PFSK-1 (cell line): ENCODE results near the gene MGARP.

Experiments used
- POLR2AphosphoS5 ChIP-seq: IDR thresholded peaks from 2 replicates; pipeline ENCODE4 v1.6.1; 2012; ENCODE audit warnings: low read depth, mild to moderate bottlenecking, control low read depth, low read length, moderate library complexity
- REST ChIP-seq, 2 experiments: IDR thresholded peaks; 2 replicates each; pipeline versions ENCODE4 v1.6.1 to v1.8.0; 2011 to 2012; ENCODE audit warnings: low read depth in 2 of 2, low read length in 2 of 2, control low read depth in 1 of 2, inconsistent platforms in 1 of 2, mild to moderate bottlenecking in 1 of 2, moderate library complexity in 1 of 2; ENCODE audit not compliant: insufficient read depth in 1 of 2
- SIN3A ChIP-seq: IDR thresholded peaks from 2 replicates; pipeline ENCODE4 v1.6.1; 2012; ENCODE audit warnings: mild to moderate bottlenecking, low read length, moderate library complexity, borderline replicate concordance; ENCODE audit not compliant: insufficient read depth
- TAF1 ChIP-seq: IDR thresholded peaks from 2 replicates; pipeline ENCODE4 v1.6.1; 2012; ENCODE audit warnings: low read length, control low read depth, borderline replicate concordance; ENCODE audit not compliant: insufficient read depth

- TF ChIP-seq POLR2AphosphoS5 = no peak
- TF ChIP-seq SIN3A = no peak
- TF ChIP-seq REST (IDR thresholded peaks at IDR 0.05; ENCODE audit: insufficient read depth in 1 of 2, low read depth in 2 of 2, low read length in 2 of 2) = no peak
- TF ChIP-seq TAF1 = no peak
Measured at GRCh38 chr4:139266208-139266582, 13.8 kb downstream of the MGARP start.
